Measurements from ENCODE around the gene IL31. TPM values are rescaled to one million over a fixed set of nuclear protein-coding genes. Genes with fewer than 3 reads are reported as not detected.
A peak's percentile ranks its signal among the peaks of the same experiment; 100 is the strongest.

IL31 gene
- total RNA-seq, 2 donors from 2014 or later: not detected

GRCh38 chr12:122187466-122187865 lies 13.4 kb upstream of the IL31 start:
- intact Hi-C loops (cut with DNase I): no loop called here
- 57% methylated on average over 12 of the region's 12 CpGs for WGBS

GRCh38 chr12:122185494-122186082 lies 11.6 kb upstream of the IL31 start:
- intact Hi-C loops (cut with DNase I): no loop called here
- Histone ChIP-seq H3K27ac (no peak overlapping the region), H3K27me3 (replicated peaks; ENCODE audit: insufficient read depth) (no peaks in the 10 kb centered on the region), H3K4me1 (replicated peaks) (no peaks in the 10 kb centered on the region), H3K36me3 (no peaks in the 10 kb centered on the region), H3K9me3 (no peaks in the 10 kb centered on the region), H3K4me3 (no peak overlapping the region)
- no peak for DNase-seq (ENCODE audit: low spot score)
- TF ChIP-seq POLR2AphosphoS5 (IDR thresholded peaks at IDR 0.05): no peak
- 93% methylated on average over 10 of the region's 10 CpGs for WGBS

More at GRCh38 chr12:122187466-122187865, 13.4 kb upstream of the IL31 start:
- TF ChIP-seq POLR2A (IDR thresholded peaks at IDR 0.05) (no peak), CTCF (IDR thresholded peaks at IDR 0.05) (no peak), POLR2AphosphoS5 (IDR thresholded peaks at IDR 0.05) (no peak)
- DNase-seq (ENCODE audit: low spot score): no peak
- H3K27me3 ChIP-seq (replicated peaks; ENCODE audit: insufficient read depth): no peaks in the 10 kb centered on the region
- H3K9me3 ChIP-seq: no peaks in the 10 kb centered on the region
- H3K4me1 ChIP-seq (replicated peaks): no peaks in the 10 kb centered on the region
- H3K4me3 ChIP-seq: no peak overlapping the region
- no peak overlapping the region for H3K27ac ChIP-seq
- H3K36me3 ChIP-seq: no peaks in the 10 kb centered on the region

- no peak overlapping the region for H3K27ac ChIP-seq
- H3K9me3 ChIP-seq: no peaks in the 10 kb centered on the region
- H3K27me3 ChIP-seq (replicated peaks; ENCODE audit: insufficient read depth): no peaks in the 10 kb centered on the region
- no peak for DNase-seq (ENCODE audit: low spot score)
- intact Hi-C loops (cut with DNase I): no loop called here
- no peaks in the 10 kb centered on the region for H3K36me3 ChIP-seq
- H3K4me3 ChIP-seq: no peak overlapping the region
- no peaks in the 10 kb centered on the region for H3K4me1 ChIP-seq (replicated peaks)
- TF ChIP-seq POLR2A (IDR thresholded peaks at IDR 0.05) (no peak), CTCF (IDR thresholded peaks at IDR 0.05) (no peak), POLR2AphosphoS5 (IDR thresholded peaks at IDR 0.05) (no peak)
- WGBS: 91% methylated on average over 7 of the region's 7 CpGs
Measured at GRCh38 chr12:122185079-122185478, 11.1 kb upstream of the IL31 start.

- H3K27me3 ChIP-seq (replicated peaks; ENCODE audit: insufficient read depth): no peaks in the 10 kb centered on the region
- no peaks in the 10 kb centered on the region for H3K9me3 ChIP-seq
- WGBS: 84% methylated on average over 18 of the region's 18 CpGs
- no peaks in the 10 kb centered on the region for H3K36me3 ChIP-seq
- H3K4me3 ChIP-seq: no peak overlapping the region
- H3K27ac ChIP-seq: no peak overlapping the region
- no peak for TF ChIP-seq POLR2A (IDR thresholded peaks at IDR 0.05)
- no peak for TF ChIP-seq POLR2AphosphoS5 (IDR thresholded peaks at IDR 0.05)
- no peak for TF ChIP-seq CTCF (IDR thresholded peaks at IDR 0.05)
- intact Hi-C loops (cut with DNase I): no loop called here
- DNase-seq (ENCODE audit: low spot score): no peak
- no peaks in the 10 kb centered on the region for H3K4me1 ChIP-seq (replicated peaks)
Measured at GRCh38 chr12:122184517-122184916, 10.5 kb upstream of the IL31 start.

GRCh38 chr12:122183588-122183940 lies 9.5 kb upstream of the IL31 start:
- Histone ChIP-seq H3K4me3 (peak overlapping the region; percentile 36 to 48), H3K36me3 (no peaks in the 10 kb centered on the region), H3K4me1 (replicated peaks) (no peaks in the 10 kb centered on the region), H3K9me3 (no peaks in the 10 kb centered on the region), H3K27me3 (replicated peaks; ENCODE audit: insufficient read depth) (no peaks in the 10 kb centered on the region), H3K27ac (no peak overlapping the region)
- whole genome bisulfite sequencing: 79% methylated on average over 10 of the region's 10 CpGs
- TF ChIP-seq CTCF (IDR thresholded peaks at IDR 0.05): no peak
- TF ChIP-seq POLR2AphosphoS5 (IDR thresholded peaks at IDR 0.05): no peak
- TF ChIP-seq POLR2A (IDR thresholded peaks at IDR 0.05): no peak
- no peak for DNase-seq (ENCODE audit: low spot score)
- intact Hi-C loops (cut with DNase I): no loop called here

Measured in prostate gland (tissue), 2 donors.